ENCODE results near the gene SUCNR1. TPM values are rescaled to one million over a fixed set of nuclear protein-coding genes. Genes with fewer than 3 reads are reported as not detected.
"Not testable (repeated sequence)": the region's sequence is repeated elsewhere in the genome, so short reads cannot be mapped to it uniquely, and the experiment has no call there.

The SUCNR1 gene
- total RNA-seq, 8 experiments from 2014 or later: 0.09 to 40.7 (median 0.24) TPM; not detected in 1

DNA sequence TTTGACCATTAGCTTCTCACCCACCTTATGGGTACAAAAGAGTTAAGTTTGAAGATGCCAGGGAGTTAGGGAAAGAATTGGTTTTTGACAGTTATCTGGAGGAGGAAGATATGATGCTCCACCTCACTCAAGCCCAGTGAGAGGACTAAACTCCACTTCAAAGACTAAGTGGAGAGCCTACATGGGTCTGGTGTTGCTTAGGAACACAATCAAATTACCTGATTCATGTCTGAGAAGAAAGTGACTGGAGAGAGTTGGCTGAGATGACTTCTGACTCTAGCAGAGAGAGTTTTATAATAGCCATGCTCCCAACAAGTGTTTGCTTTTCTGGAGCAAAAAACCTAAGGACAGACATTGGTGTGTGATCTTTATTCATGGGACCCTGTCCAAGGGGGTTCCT is 43.3 kb downstream of the SUCNR1 start:
- Histone ChIP-seq H3K4me1 (replicated peaks in 1 of 2) (no peaks in the 10 kb centered on the region), H3K27ac (no peak overlapping the region), H3K4me3 (no peak overlapping the region)
- no peak for ATAC-seq (replicated peaks in 6 of 8)
- in situ Hi-C loops (cut with MboI; ENCODE audit: low pct_unique_long_range_greater_than_20kb in 2 of 9, low sequenced_read_pairs in 9 of 9, unreplicated experiment in 9 of 9): loop anchor here in 1 of 9 experiments (25.0 kb wide), 1 partner anchor 479 kb away; no protein-coding TSS in a partner anchor

GRCh38 chr3:151918253-151919029 is 45.0 kb downstream of the SUCNR1 start:
- Histone ChIP-seq H3K27ac (no peak overlapping the region), H3K4me1 (replicated peaks in 1 of 2) (no peaks in the 10 kb centered on the region), H3K4me3 (no peak overlapping the region)
- peak in 4 of 8 experiments; percentile 47 to 71 (median 66) for ATAC-seq (replicated peaks in 6 of 8)
- in situ Hi-C loops (cut with MboI; ENCODE audit: low pct_unique_long_range_greater_than_20kb in 2 of 9, low sequenced_read_pairs in 9 of 9, unreplicated experiment in 9 of 9): loop anchor here in 1 of 9 experiments (25.0 kb wide), 1 partner anchor 481 kb away; no protein-coding TSS in a partner anchor
- WGBS, 10 experiments: 40 to 76% (median 50%) methylated on average over 2 to 5 of the region's 5 CpGs; no CpG with 5 or more reads in 1 of the 10 experiments

GRCh38 chr3:151919030-151919328 is 45.5 kb downstream of the SUCNR1 start:
- Histone ChIP-seq H3K27ac (no peak overlapping the region), H3K4me1 (replicated peaks in 1 of 2) (no peaks in the 10 kb centered on the region), H3K4me3 (no peak overlapping the region)
- ATAC-seq (replicated peaks in 6 of 8): no peak
- in situ Hi-C loops (cut with MboI; ENCODE audit: low pct_unique_long_range_greater_than_20kb in 2 of 9, low sequenced_read_pairs in 9 of 9, unreplicated experiment in 9 of 9): loop anchor here in 1 of 9 experiments (25.0 kb wide), 1 partner anchor 482 kb away; no protein-coding TSS in a partner anchor
- 40 to 80% (median 56%) methylated on average over 1 to 2 of the region's 2 CpGs; no CpG with 5 or more reads in 4 of the 10 experiments for WGBS, 10 experiments

DNA sequence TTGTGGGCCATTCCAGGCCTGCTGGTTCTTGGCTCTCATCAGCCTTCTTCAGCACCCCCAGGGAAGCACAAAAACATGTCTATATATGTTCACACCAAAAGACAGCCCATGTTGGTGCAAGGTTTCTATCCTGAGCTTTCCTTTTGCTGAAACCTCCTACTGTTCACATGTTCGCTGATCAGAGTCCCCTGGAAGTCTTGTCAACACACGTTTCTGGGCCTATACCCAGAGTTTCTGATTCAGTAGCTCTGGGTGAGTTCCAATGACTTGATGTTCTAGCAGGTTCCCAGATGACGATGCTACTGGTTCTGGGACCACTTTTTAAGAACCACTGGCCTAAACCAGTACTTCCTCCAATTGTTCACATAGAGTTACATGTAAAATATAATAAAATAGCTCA is 46.0 kb downstream of the SUCNR1 start:
- no peak overlapping the region for H3K27ac ChIP-seq
- WGBS, 10 experiments: 50 to 100% (median 85%) methylated on average over 1 to 3 of the region's 3 CpGs; no CpG with 5 or more reads in 4 of the 10 experiments
- no peaks in the 10 kb centered on the region for H3K4me1 ChIP-seq (replicated peaks in 1 of 2)
- ATAC-seq (replicated peaks in 6 of 8): no peak
- no peak overlapping the region for H3K4me3 ChIP-seq
- in situ Hi-C loops (cut with MboI; ENCODE audit: low pct_unique_long_range_greater_than_20kb in 2 of 9, low sequenced_read_pairs in 9 of 9, unreplicated experiment in 9 of 9): loop anchor here in 1 of 9 experiments (25.0 kb wide), 1 partner anchor 482 kb away; no protein-coding TSS in a partner anchor

GRCh38 chr3:151923901-151924300 is 50.5 kb downstream of the SUCNR1 start:
- ATAC-seq (replicated peaks in 6 of 8): no peak
- in situ Hi-C loops (cut with MboI; ENCODE audit: low pct_unique_long_range_greater_than_20kb in 2 of 9, low sequenced_read_pairs in 9 of 9, unreplicated experiment in 9 of 9): loop anchor here in 1 of 9 experiments (25.0 kb wide), 1 partner anchor 487 kb away; no protein-coding TSS in a partner anchor
- WGBS, 10 experiments: 0 to 92% (median 14%) methylated on average over 1 of the region's 1 CpG; no CpG with 5 or more reads in 5 of the 10 experiments
- H3K4me1 ChIP-seq (replicated peaks in 1 of 2): no peaks in the 10 kb centered on the region
- no peak overlapping the region for H3K4me3 ChIP-seq
- no peak overlapping the region for H3K27ac ChIP-seq

DNA sequence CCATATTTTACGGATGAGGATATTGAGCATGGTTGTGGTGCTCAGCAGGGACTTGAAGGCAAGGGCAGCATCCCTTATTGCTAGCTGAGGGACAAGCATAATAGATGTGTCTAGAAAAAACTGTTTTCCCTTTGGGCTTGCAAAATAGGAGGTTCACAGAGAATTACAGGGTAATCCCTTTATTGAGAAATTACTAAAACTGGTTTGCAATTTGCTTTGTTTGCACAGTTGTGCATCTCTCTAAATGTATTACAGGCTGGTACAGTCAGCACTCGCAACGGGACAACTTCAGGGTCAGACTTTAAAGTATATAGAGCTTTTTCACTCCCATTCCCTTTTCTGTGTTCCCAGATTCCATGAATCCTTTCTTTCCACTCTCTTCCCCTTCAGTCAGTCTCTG is 51.3 kb downstream of the SUCNR1 start:
- 70 to 94% (median 92%) methylated on average over 2 to 3 of the region's 3 CpGs; no CpG with 5 or more reads in 3 of the 10 experiments for WGBS, 10 experiments

DNA sequence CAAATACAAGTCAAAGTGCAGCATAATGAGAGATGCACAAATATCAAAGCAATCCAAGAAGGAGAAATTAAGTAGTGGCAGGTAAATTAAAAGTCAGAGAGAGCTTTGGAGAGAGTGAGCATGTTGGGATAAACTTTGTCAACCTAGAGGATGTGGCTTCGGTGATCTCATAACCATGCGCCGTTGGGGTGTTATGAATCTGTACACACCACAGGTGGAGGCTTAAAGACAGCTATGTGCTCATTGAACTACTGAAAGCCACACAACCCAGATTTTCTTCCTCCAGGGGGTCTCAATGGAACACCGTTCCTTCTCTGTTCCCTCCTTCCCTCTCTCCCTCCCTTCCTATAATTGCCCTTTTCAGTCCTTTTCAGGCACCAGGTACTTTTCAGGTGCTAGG is 52.0 kb downstream of the SUCNR1 start:
- in situ Hi-C loops (cut with MboI; ENCODE audit: low pct_unique_long_range_greater_than_20kb in 2 of 9, low sequenced_read_pairs in 9 of 9, unreplicated experiment in 9 of 9): no loop called here
- 73 to 100% (median 96%) methylated on average over 1 to 4 of the region's 4 CpGs; no CpG with 5 or more reads in 4 of the 10 experiments for WGBS, 10 experiments
- no peak overlapping the region for H3K4me3 ChIP-seq
- no peak overlapping the region for H3K27ac ChIP-seq
- no peak for ATAC-seq (replicated peaks in 6 of 8)
- no peaks in the 10 kb centered on the region for H3K4me1 ChIP-seq (replicated peaks in 1 of 2)

More for the DNA sequence above, 51.3 kb downstream of the SUCNR1 start:
- ATAC-seq (replicated peaks in 6 of 8): no peak
- Histone ChIP-seq H3K4me3 (no peak overlapping the region), H3K27ac (no peak overlapping the region), H3K4me1 (replicated peaks in 1 of 2) (no peaks in the 10 kb centered on the region)
- in situ Hi-C loops (cut with MboI; ENCODE audit: low pct_unique_long_range_greater_than_20kb in 2 of 9, low sequenced_read_pairs in 9 of 9, unreplicated experiment in 9 of 9): loop anchor here in 1 of 9 experiments (25.0 kb wide), 1 partner anchor 487 kb away; no protein-coding TSS in a partner anchor

- no peak overlapping the region for H3K4me3 ChIP-seq
- H3K27ac ChIP-seq: no peak overlapping the region
- WGBS, 10 experiments: 0 to 100% (median 39%) methylated on average over 1 to 2 of the region's 2 CpGs; no CpG with 5 or more reads in 2 of the 10 experiments
- ATAC-seq (replicated peaks in 6 of 8): peak in 3 of 8 experiments; percentile 22 to 45 (median 31)
- in situ Hi-C loops (cut with MboI; ENCODE audit: low pct_unique_long_range_greater_than_20kb in 2 of 9, low sequenced_read_pairs in 9 of 9, unreplicated experiment in 9 of 9): no loop called here
- H3K4me1 ChIP-seq (replicated peaks in 1 of 2): no peaks in the 10 kb centered on the region
Measured at GRCh38 chr3:151925876-151926275, 52.4 kb downstream of the SUCNR1 start.

GRCh38 chr3:151926956-151927355 is 53.5 kb downstream of the SUCNR1 start:
- ATAC-seq (replicated peaks in 6 of 8): peak in 3 of 8 experiments; percentile 72 to 81 (median 79)
- 0 to 100% (median 89%) methylated on average over 2 to 5 of the region's 5 CpGs for WGBS, 10 experiments
- no peak overlapping the region for H3K4me3 ChIP-seq
- no peaks in the 10 kb centered on the region for H3K4me1 ChIP-seq (replicated peaks in 1 of 2)
- in situ Hi-C loops (cut with MboI; ENCODE audit: low pct_unique_long_range_greater_than_20kb in 2 of 9, low sequenced_read_pairs in 9 of 9, unreplicated experiment in 9 of 9): no loop called here
- no peak overlapping the region for H3K27ac ChIP-seq

DNA sequence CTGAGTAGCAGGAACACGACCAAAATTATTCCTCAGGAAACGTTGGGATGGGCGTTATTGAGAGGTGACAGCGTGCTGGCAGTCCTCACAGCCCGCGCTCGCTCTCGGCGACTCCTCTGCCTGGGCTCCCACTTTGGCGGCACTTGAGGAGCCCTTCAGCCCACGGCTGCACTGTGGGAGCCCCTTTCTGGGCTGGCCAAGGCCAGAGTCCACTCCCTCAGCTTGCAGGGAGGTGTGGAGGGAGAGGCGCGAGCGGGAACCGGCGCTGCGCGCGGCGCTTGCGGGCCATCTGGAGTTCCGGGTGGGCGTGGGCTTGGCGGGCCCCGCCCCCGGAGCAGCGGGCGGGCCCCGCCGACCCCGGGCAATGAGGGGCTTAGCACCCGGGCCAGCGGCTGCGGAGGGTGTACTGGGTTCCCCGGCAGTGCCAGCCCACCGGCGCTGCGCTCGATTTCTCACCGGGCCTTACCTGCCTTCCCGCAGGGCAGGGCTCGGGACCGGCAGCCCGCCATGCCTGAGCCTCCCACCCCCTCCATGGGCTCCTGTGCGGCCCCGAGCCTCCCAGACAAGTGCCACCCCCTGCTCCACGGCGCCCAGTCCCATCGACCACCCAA is 54.6 kb downstream of the SUCNR1 start:
- H3K4me3 ChIP-seq; H3K4me1 ChIP-seq (replicated peaks in 1 of 2); H3K27ac ChIP-seq; in situ Hi-C loops (cut with MboI; ENCODE audit: low pct_unique_long_range_greater_than_20kb in 2 of 9, low sequenced_read_pairs in 9 of 9, unreplicated experiment in 9 of 9); ATAC-seq (replicated peaks in 6 of 8): not testable (repeated sequence)
- 34 to 94% (median 91%) methylated on average over 3 to 10 of the region's 49 CpGs; no CpG with 5 or more reads in 6 of the 10 experiments for WGBS, 10 experiments

DNA sequence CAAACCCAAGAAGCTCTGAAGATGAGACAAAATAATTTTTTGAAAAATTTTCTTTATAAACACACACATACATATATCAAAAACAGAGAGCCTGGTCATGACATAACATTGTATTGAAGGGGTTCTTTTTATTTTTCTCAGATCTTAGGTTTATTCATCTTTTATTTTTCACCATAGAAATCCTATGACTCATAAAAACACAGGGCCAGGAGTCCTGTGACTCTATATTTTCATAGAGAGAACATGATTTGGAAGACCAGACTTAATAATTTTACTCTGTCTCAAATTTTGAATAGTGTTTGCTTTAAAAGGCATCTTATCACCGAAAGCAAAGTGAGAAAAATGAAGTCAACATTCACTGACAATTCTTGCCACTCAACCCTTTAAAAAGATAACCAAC is 57.7 kb downstream of the SUCNR1 start:
- H3K27ac ChIP-seq: no peak overlapping the region
- in situ Hi-C loops (cut with MboI; ENCODE audit: low pct_unique_long_range_greater_than_20kb in 2 of 9, low sequenced_read_pairs in 9 of 9, unreplicated experiment in 9 of 9): no loop called here
- ATAC-seq (replicated peaks in 6 of 8): no peak

GRCh38 chr3:151933234-151933853 is 59.9 kb downstream of the SUCNR1 start:
- 6 to 100% (median 88%) methylated on average over 2 of the region's 2 CpGs; no CpG with 5 or more reads in 1 of the 10 experiments for WGBS, 10 experiments
- no peak overlapping the region for H3K4me3 ChIP-seq
- in situ Hi-C loops (cut with MboI; ENCODE audit: low pct_unique_long_range_greater_than_20kb in 2 of 9, low sequenced_read_pairs in 9 of 9, unreplicated experiment in 9 of 9): no loop called here
- H3K4me1 ChIP-seq (replicated peaks in 1 of 2): no peaks in the 10 kb centered on the region
- peak in 2 of 8 experiments; percentile 40 to 73 for ATAC-seq (replicated peaks in 6 of 8)
- H3K27ac ChIP-seq: no peak overlapping the region

More for the DNA sequence above, 57.7 kb downstream of the SUCNR1 start:
- no peaks in the 10 kb centered on the region for H3K4me1 ChIP-seq (replicated peaks in 1 of 2)
- WGBS, 10 experiments: 33 to 100% (median 89%) methylated on average over 1 of the region's 1 CpG; no CpG with 5 or more reads in 1 of the 10 experiments
- no peak overlapping the region for H3K4me3 ChIP-seq

Data from motor neuron (in vitro differentiated cells).